ENCODE results near the gene GRAMD2B.

The GRAMD2B gene

GRCh38 chr5:126482591-126482990 is 59.4 kb downstream of the GRAMD2B start:
- no peak overlapping the region for H3K27ac ChIP-seq (ENCODE audit: low read depth, low read length)

GRCh38 chr5:126483156-126483555 is 59.9 kb downstream of the GRAMD2B start:
- Histone ChIP-seq H3K9me3 (ENCODE audit: control insufficient read depth in 5 of 5, low read length in 5 of 5) (no peaks in the 10 kb centered on the region), H3K9ac (ENCODE audit: low read length in 5 of 5) (no peak overlapping the region), H3K4me1 (ENCODE audit: control insufficient read depth in 5 of 5, insufficient read depth in 5 of 5, low read length in 5 of 5) (peaks cover 0 to 18% (median 12%) of the 10 kb centered on the region in 5 donors), H3K36me3 (ENCODE audit: control insufficient read depth in 5 of 5, insufficient read depth in 5 of 5, low read length in 5 of 5) (peaks cover 33 to 39% (median 38%) of the 10 kb centered on the region in 5 donors), H3K27me3 (ENCODE audit: control insufficient read depth in 5 of 5, insufficient read depth in 4 of 5, low read length in 5 of 5) (no peaks in the 10 kb centered on the region), H3K4me3 (ENCODE audit: low read depth in 1 of 5, low read length in 5 of 5) (no peak overlapping the region), H3K27ac (ENCODE audit: low read depth, low read length) (no peak overlapping the region)

More at GRCh38 chr5:126482591-126482990, 59.4 kb downstream of the GRAMD2B start:
- Histone ChIP-seq H3K36me3 (ENCODE audit: control insufficient read depth in 5 of 5, insufficient read depth in 5 of 5, low read length in 5 of 5) (peaks cover 32 to 39% (median 34%) of the 10 kb centered on the region in 5 donors), H3K4me3 (ENCODE audit: low read depth in 1 of 5, low read length in 5 of 5) (no peak overlapping the region), H3K4me1 (ENCODE audit: control insufficient read depth in 5 of 5, insufficient read depth in 5 of 5, low read length in 5 of 5) (peaks cover 0 to 18% (median 12%) of the 10 kb centered on the region in 5 donors), H3K9me3 (ENCODE audit: control insufficient read depth in 5 of 5, low read length in 5 of 5) (no peaks in the 10 kb centered on the region), H3K9ac (ENCODE audit: low read length in 5 of 5) (no peak overlapping the region), H3K27me3 (ENCODE audit: control insufficient read depth in 5 of 5, insufficient read depth in 4 of 5, low read length in 5 of 5) (no peaks in the 10 kb centered on the region)

- no peak overlapping the region for H3K27ac ChIP-seq (ENCODE audit: low read depth, low read length)
- peaks cover 37 to 46% (median 43%) of the 10 kb centered on the region in 5 donors for H3K36me3 ChIP-seq (ENCODE audit: control insufficient read depth in 5 of 5, insufficient read depth in 5 of 5, low read length in 5 of 5)
- H3K27me3 ChIP-seq (ENCODE audit: control insufficient read depth in 5 of 5, insufficient read depth in 4 of 5, low read length in 5 of 5) = no peaks in the 10 kb centered on the region
- peaks cover 3 to 18% (median 10%) of the 10 kb centered on the region in 5 donors for H3K4me1 ChIP-seq (ENCODE audit: control insufficient read depth in 5 of 5, insufficient read depth in 5 of 5, low read length in 5 of 5)
- H3K4me3 ChIP-seq (ENCODE audit: low read depth in 1 of 5, low read length in 5 of 5) = no peak overlapping the region
- no peaks in the 10 kb centered on the region for H3K9me3 ChIP-seq (ENCODE audit: control insufficient read depth in 5 of 5, low read length in 5 of 5)
- no peak overlapping the region for H3K9ac ChIP-seq (ENCODE audit: low read length in 5 of 5)
Observed at GRCh38 chr5:126484253-126484652, 61.0 kb downstream of the GRAMD2B start.

GRCh38 chr5:126486332-126486731 is 63.1 kb downstream of the GRAMD2B start:
- no peaks in the 10 kb centered on the region for H3K27me3 ChIP-seq (ENCODE audit: control insufficient read depth in 5 of 5, insufficient read depth in 4 of 5, low read length in 5 of 5)
- no peak overlapping the region for H3K4me3 ChIP-seq (ENCODE audit: low read depth in 1 of 5, low read length in 5 of 5)
- peaks cover 31 to 52% (median 47%) of the 10 kb centered on the region in 5 donors for H3K36me3 ChIP-seq (ENCODE audit: control insufficient read depth in 5 of 5, insufficient read depth in 5 of 5, low read length in 5 of 5)
- H3K9ac ChIP-seq (ENCODE audit: low read length in 5 of 5) = no peak overlapping the region
- H3K4me1 ChIP-seq (ENCODE audit: control insufficient read depth in 5 of 5, insufficient read depth in 5 of 5, low read length in 5 of 5) = peaks cover 0 to 8% (median 3%) of the 10 kb centered on the region in 5 donors
- no peaks in the 10 kb centered on the region for H3K9me3 ChIP-seq (ENCODE audit: control insufficient read depth in 5 of 5, low read length in 5 of 5)
- no peak overlapping the region for H3K27ac ChIP-seq (ENCODE audit: low read depth, low read length)

GRCh38 chr5:126487596-126487995 is 64.4 kb downstream of the GRAMD2B start:
- no peaks in the 10 kb centered on the region for H3K9me3 ChIP-seq (ENCODE audit: control insufficient read depth in 5 of 5, low read length in 5 of 5)
- H3K9ac ChIP-seq (ENCODE audit: low read length in 5 of 5) = no peak overlapping the region
- H3K36me3 ChIP-seq (ENCODE audit: control insufficient read depth in 5 of 5, insufficient read depth in 5 of 5, low read length in 5 of 5) = peaks cover 23 to 53% (median 47%) of the 10 kb centered on the region in 5 donors
- H3K4me1 ChIP-seq (ENCODE audit: control insufficient read depth in 5 of 5, insufficient read depth in 5 of 5, low read length in 5 of 5) = peaks cover 0 to 8% (median 3%) of the 10 kb centered on the region in 5 donors
- H3K4me3 ChIP-seq (ENCODE audit: low read depth in 1 of 5, low read length in 5 of 5) = no peak overlapping the region
- no peaks in the 10 kb centered on the region for H3K27me3 ChIP-seq (ENCODE audit: control insufficient read depth in 5 of 5, insufficient read depth in 4 of 5, low read length in 5 of 5)
- H3K27ac ChIP-seq (ENCODE audit: low read depth, low read length) = no peak overlapping the region

GRCh38 chr5:126488443-126489065 is 65.3 kb downstream of the GRAMD2B start:
- Histone ChIP-seq H3K9ac (ENCODE audit: low read length in 5 of 5) (no peak overlapping the region), H3K27me3 (ENCODE audit: control insufficient read depth in 5 of 5, insufficient read depth in 4 of 5, low read length in 5 of 5) (no peaks in the 10 kb centered on the region), H3K27ac (ENCODE audit: low read depth, low read length) (no peak overlapping the region), H3K4me3 (ENCODE audit: low read depth in 1 of 5, low read length in 5 of 5) (no peak overlapping the region), H3K9me3 (ENCODE audit: control insufficient read depth in 5 of 5, low read length in 5 of 5) (no peaks in the 10 kb centered on the region), H3K36me3 (ENCODE audit: control insufficient read depth in 5 of 5, insufficient read depth in 5 of 5, low read length in 5 of 5) (peaks cover 21 to 60% (median 52%) of the 10 kb centered on the region in 5 donors), H3K4me1 (ENCODE audit: control insufficient read depth in 5 of 5, insufficient read depth in 5 of 5, low read length in 5 of 5) (peaks cover 0 to 8% (median 0%) of the 10 kb centered on the region in 5 donors)

GRCh38 chr5:126490167-126490940 is 67.1 kb downstream of the GRAMD2B start:
- no peak overlapping the region for H3K4me3 ChIP-seq (ENCODE audit: low read depth in 1 of 5, low read length in 5 of 5)
- H3K27me3 ChIP-seq (ENCODE audit: control insufficient read depth in 5 of 5, insufficient read depth in 4 of 5, low read length in 5 of 5) = no peaks in the 10 kb centered on the region
- H3K9me3 ChIP-seq (ENCODE audit: control insufficient read depth in 5 of 5, low read length in 5 of 5) = no peaks in the 10 kb centered on the region
- peaks cover 0 to 8% (median 0%) of the 10 kb centered on the region in 5 donors for H3K4me1 ChIP-seq (ENCODE audit: control insufficient read depth in 5 of 5, insufficient read depth in 5 of 5, low read length in 5 of 5)
- H3K27ac ChIP-seq (ENCODE audit: low read depth, low read length) = no peak overlapping the region
- no peak overlapping the region for H3K9ac ChIP-seq (ENCODE audit: low read length in 5 of 5)
- H3K36me3 ChIP-seq (ENCODE audit: control insufficient read depth in 5 of 5, insufficient read depth in 5 of 5, low read length in 5 of 5) = peaks cover 20 to 52% (median 39%) of the 10 kb centered on the region in 5 donors

- Histone ChIP-seq H3K9ac (ENCODE audit: low read length in 5 of 5) (no peak overlapping the region), H3K36me3 (ENCODE audit: control insufficient read depth in 5 of 5, insufficient read depth in 5 of 5, low read length in 5 of 5) (peaks cover 0 to 30% (median 22%) of the 10 kb centered on the region in 5 donors), H3K9me3 (ENCODE audit: control insufficient read depth in 5 of 5, low read length in 5 of 5) (no peaks in the 10 kb centered on the region), H3K4me1 (ENCODE audit: control insufficient read depth in 5 of 5, insufficient read depth in 5 of 5, low read length in 5 of 5) (peaks cover 0 to 8% (median 0%) of the 10 kb centered on the region in 5 donors), H3K27ac (ENCODE audit: low read depth, low read length) (no peak overlapping the region), H3K27me3 (ENCODE audit: control insufficient read depth in 5 of 5, insufficient read depth in 4 of 5, low read length in 5 of 5) (no peaks in the 10 kb centered on the region), H3K4me3 (ENCODE audit: low read depth in 1 of 5, low read length in 5 of 5) (no peak overlapping the region)
Observed at GRCh38 chr5:126492939-126493338, 69.7 kb downstream of the GRAMD2B start.

GRCh38 chr5:126494393-126494792 is 71.2 kb downstream of the GRAMD2B start:
- Histone ChIP-seq H3K9me3 (ENCODE audit: control insufficient read depth in 5 of 5, low read length in 5 of 5) (no peaks in the 10 kb centered on the region), H3K4me3 (ENCODE audit: low read depth in 1 of 5, low read length in 5 of 5) (no peak overlapping the region), H3K27me3 (ENCODE audit: control insufficient read depth in 5 of 5, insufficient read depth in 4 of 5, low read length in 5 of 5) (no peaks in the 10 kb centered on the region), H3K9ac (ENCODE audit: low read length in 5 of 5) (no peak overlapping the region), H3K4me1 (ENCODE audit: control insufficient read depth in 5 of 5, insufficient read depth in 5 of 5, low read length in 5 of 5) (peaks cover 0 to 5% (median 0%) of the 10 kb centered on the region in 5 donors), H3K36me3 (ENCODE audit: control insufficient read depth in 5 of 5, insufficient read depth in 5 of 5, low read length in 5 of 5) (peaks cover 0 to 20% (median 10%) of the 10 kb centered on the region in 5 donors), H3K27ac (ENCODE audit: low read depth, low read length) (no peak overlapping the region)

GRCh38 chr5:126497506-126497905 is 74.3 kb downstream of the GRAMD2B start:
- Histone ChIP-seq H3K4me1 (ENCODE audit: control insufficient read depth in 5 of 5, insufficient read depth in 5 of 5, low read length in 5 of 5) (peaks cover 0 to 3% (median 0%) of the 10 kb centered on the region in 5 donors), H3K27ac (ENCODE audit: low read depth, low read length) (no peak overlapping the region), H3K27me3 (ENCODE audit: control insufficient read depth in 5 of 5, insufficient read depth in 4 of 5, low read length in 5 of 5) (no peaks in the 10 kb centered on the region), H3K9me3 (ENCODE audit: control insufficient read depth in 5 of 5, low read length in 5 of 5) (no peaks in the 10 kb centered on the region), H3K36me3 (ENCODE audit: control insufficient read depth in 5 of 5, insufficient read depth in 5 of 5, low read length in 5 of 5) (peaks cover 0 to 9% (median 5%) of the 10 kb centered on the region in 5 donors), H3K4me3 (ENCODE audit: low read depth in 1 of 5, low read length in 5 of 5) (no peak overlapping the region), H3K9ac (ENCODE audit: low read length in 5 of 5) (no peak overlapping the region)

Measured in subcutaneous abdominal adipose tissue (tissue), 5 donors.